CD4-positive, alpha-beta T cell treated with Interleukin-15 for 4 hours (primary cell): ENCODE data around the gene GALK2.

Experiments
- DNase-seq: peaks from one replicate; pipeline ENCODE4 v3.0.0-alpha.2; 2020; ENCODE audit warnings: low spot score

Gene GALK2

DNA sequence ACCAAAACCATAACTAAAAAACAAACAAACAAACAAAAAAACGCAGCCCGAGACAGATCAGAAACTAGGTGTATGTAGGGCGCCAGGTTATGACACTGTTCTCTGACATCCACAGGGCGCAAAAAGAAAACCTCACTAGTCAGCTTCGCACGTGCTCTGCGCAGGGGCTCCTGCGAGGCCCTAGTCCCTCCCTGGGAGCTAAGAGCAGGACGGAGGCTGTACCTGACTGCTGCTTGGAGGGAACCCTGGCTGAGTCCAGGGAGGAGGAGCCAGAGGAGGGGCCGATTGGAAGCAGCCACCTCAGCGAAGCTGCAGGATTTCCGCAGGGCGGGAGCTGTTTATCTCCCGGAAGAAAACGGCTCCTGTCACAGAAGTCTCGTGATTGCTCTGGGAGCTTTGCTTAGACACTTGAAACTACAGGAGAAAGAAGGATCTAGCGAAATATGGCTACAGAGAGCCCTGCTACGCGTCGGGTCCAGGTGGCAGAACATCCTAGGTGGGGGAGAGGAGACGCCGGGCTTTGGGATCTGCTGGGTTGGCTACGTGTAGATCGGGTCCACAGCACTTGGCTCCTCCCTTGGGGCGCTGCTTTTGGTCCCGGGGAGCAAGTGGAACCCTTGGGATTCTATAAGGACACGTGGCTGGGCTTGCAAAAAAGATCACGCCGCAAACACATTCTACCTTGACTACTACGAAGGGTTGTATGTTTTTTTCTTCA, at the start of gene GALK2:
GALK2 (plus strand) TSS at position 368 of the 718 bp plus-strand sequence; CDS start at position 444, 76 bp downstream.
- peak; percentile 78 for DNase-seq

DNA sequence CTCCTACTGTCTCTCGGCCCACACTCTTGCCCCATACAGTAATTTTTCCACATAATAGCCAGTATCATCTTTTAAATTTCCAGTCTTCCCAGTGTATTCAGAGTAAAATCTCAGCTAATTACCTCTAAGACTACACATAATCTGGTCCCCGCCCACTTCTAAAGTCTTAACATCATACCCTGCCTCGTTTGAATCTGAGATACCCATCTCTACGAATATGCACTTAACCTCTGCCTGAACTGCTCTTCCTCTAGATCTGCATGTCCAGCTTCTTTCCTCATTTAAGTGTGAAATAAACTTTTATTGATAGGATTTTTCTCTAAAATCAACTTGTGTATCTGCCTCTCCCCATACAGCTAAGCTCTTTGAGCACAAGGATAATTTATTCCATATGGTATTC, 49.2 kb upstream of the GALK2 start:
- no peak for DNase-seq

DNA sequence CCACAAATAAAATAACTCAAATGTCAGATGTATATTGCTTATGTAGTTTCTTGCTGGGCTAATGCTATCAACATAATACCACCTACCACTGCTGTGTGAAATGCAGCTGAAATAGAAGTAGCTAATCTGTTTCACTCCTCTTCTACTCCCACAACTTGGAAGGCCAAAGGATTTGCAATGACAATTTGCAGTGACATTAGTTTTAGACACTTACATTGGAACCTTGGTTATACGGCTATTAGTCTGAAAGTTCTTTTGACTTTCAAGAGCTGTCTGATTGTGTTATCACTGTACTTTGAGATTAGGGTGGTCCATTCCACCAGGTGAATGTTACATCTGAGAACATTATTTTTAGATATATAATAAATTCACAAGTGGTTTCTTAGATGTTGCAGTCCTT, 48.1 kb upstream of the GALK2 start:
- DNase-seq = no peak

DNA sequence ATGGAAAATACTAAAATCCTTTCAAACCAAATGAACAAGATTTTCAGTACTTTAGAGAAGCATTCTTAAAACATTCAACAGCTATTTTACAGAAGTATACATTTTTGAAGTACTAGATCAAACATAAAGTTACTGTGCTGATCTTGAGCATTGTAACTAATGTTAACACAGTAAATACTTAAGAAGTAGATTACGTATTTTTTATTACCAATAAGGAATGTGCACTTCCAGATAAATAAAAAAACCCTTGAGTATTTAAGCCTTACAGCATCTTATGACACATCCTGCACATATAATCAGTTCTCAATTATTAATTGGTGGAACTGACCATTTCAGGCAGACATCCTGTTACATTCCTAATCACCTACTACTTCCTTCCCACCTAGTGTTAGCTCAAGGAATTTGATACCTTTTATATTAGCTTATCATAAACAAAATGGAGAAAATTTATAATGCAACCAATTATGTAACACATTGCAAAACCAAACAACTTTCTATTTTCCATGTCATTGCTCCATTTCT, 47.4 kb upstream of the GALK2 start:
- DNase-seq = no peak

DNA sequence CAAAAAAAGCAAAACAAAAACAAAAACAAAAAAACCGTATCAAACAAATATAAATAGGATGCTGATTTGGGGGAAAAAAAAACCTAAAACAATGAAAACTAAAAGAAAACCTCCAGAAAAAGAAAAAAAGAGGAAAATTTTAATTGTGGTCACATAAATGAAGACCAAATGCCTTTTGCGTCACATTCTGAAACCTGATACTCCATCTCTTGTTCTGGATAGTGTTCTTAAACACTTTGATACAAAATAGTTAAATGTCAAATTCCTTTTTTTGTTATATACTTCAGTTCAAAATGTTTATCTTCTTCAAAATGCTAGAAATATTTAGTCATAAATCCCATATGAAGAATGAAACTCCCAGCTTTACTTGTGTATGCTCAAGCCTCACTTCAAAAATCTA, 45.7 kb upstream of the GALK2 start:
- no peak for DNase-seq

DNA sequence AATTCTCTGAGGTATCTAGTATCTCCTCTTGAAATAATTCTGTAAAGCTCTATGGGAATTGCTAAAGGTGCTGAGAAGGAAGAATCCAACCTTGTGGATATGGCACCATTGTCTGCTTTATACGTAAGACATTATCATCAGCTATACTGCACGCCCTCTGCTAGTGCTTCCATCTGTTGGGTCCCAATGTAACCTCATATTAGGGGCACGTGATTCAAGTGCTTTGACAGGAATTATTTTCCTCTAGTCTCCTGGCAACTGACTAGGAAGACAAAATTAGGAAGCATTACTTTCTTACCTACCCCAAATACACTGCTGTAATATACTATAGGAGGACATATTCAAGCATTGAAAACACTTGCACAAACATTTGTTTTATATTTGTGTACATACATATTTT, 38.6 kb upstream of the GALK2 start:
- no peak for DNase-seq

DNA sequence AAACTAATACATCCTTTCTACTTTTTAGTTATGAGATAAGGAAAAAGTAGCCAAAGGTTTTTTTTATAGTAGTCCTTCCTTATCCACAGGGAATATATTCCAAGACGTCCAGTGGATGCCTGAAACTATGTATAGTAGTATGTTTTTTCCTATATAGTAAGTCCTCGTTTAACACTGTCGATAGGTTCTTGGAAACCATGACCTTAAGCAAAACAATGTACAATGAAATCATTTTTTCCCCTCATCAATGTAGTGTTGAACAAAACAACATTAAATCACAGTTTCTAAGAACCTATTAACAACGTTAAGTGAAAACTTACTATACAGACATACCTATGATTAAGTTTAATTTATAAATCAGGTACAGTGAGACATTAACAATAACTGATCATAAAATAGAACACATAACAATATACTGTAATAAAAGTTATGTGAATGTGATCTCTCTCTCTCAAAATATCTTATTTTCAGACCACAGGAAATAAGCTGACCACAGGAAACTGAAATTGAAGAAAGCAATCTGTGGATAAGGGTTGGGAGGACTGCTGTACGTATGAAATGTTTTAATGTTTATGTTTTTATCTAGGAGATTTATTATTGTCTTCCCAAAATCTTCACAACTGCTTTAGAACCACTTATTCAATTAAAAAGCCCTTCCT, 35.2 kb upstream of the GALK2 start:
- no peak for DNase-seq

DNA sequence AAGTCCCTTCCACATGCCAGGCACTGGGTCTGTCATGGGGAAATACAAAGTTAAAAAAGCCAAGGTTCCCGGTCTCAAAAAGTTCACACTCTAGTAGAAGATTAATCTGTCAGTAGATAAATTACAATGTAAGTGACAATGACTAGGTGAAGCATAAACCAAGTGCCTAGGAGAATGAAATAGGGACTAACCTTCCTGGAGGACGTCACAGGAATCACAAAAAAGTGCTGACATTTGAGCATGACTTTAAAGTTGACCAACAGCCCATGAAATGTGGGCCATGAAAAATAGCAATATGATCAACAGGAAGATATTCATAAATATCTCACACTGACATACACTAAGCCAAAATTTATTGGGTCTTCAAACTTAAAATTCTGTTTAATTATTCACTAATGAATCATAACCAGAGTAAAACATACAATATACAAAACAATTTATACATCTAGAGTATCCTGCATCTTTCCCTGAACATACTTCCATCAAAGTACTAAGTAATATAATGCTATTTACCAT, 34.6 kb upstream of the GALK2 start:
- DNase-seq = no peak

DNA sequence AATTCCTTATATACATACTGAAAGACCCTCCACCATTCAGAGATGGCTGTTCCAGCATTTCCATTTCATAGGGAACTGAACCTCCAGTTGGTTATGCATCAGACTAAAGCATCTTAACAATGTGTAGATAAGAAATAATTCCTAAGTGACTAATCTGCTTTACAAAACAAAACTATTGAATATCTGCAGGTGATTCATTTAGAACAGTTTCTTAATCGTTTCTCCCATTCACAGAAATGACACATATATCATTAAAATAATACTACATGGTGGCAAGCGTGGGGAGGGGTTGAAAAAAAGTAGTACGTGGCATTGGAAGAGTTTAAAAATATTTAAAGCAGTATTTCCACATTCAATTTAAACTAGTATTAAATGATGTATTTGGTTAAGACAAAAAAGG, 34.1 kb upstream of the GALK2 start:
- DNase-seq = no peak

DNA sequence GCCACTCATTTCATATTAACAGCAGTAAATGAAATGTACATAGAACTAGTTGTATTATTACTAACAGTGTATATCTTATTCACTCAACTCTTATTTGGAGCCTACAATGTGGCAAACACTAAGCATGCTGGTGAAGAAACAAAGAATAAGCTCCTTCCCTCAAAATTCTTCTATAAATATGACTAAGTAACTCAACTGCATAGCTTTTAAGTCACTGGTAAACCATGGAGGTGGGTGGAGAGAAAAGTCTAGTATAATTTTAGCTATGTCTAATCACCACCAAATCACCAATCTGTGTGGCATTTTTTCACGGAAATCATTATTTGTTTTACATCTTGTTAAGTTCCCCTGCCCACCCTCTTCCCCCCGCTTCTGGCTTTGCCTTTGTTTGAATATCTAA, 32.2 kb upstream of the GALK2 start:
- no peak for DNase-seq

DNA sequence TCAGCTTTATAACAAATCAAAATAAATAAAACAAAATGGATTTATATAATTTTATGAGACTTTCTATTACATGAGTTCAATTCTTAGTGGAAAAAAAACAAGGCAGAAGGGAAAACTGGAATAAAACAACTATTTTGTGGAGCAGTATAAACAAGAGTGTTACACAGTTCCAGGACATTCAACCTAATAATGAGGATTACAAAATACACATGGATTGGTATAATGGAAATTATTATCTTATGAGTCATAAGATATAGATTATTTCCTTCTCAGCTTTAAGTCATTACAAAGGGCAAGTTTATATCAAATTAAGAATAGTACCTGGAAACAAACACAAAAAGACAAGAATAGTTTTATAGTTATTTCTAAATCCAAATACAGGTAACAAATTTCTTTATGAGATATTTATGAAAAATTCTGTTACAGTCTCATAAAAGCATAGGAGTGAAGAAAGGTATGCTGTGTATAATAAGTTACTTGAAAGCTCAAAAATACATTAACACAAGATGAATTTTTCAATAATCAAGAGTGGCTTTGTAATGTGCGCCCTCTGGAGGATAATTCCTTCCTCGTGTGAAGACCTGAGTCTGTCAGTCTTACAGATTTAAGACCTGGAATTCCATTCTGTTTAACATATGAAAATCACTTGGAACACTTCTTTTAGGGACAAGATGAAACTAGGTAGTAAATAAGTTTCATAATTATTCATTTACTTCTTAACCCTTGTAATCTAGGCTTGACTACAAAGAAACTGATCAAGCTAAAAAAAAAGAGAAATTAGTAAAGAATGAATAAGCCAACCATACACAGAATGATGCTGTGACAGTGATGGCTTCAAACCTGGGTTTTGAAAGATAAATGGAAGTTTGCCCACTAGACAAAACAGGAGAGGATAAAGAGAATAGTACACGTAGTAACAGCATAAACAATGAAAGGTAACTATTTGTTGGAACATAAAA, 24.1 kb upstream of the GALK2 start:
- peak; percentile 46 for DNase-seq

DNA sequence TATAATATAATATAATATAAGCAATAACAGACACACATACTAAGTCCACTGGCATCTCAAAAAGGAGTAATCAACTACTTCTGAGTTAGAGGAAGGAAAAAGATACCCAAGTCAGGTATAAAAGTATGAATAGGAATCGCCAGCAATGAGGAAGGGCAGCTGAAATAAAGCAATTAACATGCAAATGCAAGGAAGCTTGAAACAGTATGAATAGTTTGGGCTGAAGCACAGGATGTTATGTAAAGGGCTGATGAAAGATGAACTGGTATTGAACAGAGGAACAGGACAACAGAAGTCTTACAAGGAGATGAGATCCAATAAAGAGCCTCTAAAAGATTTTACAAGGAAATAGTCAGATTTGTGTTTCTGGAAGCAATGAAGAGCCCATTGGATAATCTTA, 21.7 kb upstream of the GALK2 start:
- no peak for DNase-seq

DNA sequence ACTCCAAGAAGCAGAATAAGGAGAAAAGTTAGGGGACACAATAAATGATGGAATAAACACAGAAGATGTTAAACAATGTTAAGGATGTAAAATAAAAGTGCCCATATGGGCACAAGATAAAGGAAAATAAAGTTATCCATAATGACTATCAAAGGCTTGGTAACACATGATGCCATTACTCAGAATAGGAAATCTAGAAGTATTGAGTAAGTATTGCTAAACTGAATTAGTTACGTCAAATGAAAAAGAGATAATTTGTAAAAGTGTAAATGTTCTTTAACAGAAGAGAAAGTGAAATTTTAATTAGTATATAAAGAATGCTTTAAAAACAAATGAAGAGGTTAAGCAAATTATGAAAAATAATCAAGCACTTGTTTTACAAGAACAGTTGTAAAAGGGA, 21.3 kb upstream of the GALK2 start:
- DNase-seq = no peak

DNA sequence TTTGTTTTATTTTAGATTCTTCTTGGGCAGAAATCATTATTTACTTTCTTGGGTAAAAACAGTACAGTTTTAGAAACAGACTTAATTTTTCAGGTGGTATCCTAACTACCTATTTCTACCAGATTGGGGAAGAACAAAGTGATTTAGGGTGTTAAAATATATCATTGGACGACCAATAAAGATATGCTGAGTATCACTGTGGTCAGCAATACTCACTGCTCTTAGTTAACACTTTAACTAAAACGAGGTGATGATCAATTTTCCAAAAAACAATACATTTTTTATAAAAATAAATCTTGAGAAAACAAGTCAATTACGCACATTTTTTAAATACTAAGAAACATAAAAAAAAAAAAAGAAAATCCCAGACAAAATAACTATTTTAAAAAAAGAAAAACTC, 18.2 kb upstream of the GALK2 start:
- DNase-seq = no peak

DNA sequence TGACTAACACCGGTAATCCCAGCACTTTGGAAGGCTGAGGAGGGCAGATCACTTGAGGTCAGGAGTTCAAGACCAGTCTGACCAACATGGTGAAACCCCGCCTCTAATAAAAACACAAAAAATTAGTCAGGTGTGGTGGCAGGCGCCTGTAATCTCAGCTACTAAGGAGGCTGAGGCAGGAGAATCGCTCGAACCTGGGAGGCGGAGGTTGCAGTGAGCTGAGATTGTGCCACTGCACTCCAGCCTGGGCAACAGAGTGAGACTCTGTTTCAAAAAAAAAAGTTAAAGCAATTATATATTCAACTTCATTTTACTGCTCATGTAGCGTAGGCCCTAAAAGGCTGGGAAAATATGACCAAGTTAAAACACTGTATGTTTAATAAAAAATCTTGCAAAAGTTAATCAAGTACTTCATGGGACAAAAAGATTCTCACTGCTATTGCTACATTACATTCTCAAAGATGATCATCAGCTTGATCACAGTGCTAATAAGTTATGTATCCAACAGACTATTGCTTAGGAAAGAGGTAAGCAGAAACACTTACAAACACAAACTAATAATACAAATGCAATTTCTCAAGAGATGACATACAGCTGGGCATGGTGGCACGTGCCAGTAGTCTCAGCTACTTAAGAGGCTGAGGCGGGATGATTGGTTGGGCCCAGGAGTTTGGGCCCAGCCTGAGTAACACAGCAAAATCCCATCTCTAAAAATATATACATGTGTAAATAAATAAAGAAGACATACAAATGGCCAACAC, 17.3 kb upstream of the GALK2 start:
- no peak for DNase-seq

DNA sequence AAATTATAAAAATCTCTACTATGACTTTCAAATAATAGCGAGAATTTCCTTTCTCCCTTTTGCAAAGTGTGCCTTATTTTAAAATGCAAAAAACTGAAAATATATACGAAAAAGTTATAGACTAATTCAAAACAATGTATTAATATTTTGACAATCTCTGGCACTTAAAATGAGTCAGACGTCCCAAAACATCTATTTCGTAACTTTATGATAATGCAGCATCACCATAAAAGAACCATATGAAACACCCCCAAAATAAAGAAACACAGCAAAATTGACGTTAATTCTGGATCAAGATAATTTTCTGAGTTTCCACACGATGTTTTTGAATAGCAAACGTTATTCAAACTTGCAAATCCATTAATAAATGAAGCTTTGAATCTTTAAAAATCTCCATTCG, 15.7 kb upstream of the GALK2 start:
- DNase-seq = no peak

DNA sequence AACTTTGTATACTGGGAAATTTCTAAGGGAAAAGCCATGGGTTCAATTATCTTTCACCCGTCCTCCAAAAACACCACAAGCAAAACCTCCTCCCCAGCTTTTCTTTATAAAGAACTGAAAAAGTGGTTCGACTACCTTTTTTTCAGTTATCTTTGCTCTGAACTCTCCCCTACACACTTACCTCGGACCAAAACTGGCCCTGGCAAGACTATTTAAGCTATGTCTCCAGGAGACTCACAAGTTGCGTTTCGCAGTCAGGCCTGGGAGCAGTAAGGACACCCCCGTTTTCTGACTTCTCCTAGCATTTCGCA, 15.3 kb upstream of the GALK2 start:
- no peak for DNase-seq

DNA sequence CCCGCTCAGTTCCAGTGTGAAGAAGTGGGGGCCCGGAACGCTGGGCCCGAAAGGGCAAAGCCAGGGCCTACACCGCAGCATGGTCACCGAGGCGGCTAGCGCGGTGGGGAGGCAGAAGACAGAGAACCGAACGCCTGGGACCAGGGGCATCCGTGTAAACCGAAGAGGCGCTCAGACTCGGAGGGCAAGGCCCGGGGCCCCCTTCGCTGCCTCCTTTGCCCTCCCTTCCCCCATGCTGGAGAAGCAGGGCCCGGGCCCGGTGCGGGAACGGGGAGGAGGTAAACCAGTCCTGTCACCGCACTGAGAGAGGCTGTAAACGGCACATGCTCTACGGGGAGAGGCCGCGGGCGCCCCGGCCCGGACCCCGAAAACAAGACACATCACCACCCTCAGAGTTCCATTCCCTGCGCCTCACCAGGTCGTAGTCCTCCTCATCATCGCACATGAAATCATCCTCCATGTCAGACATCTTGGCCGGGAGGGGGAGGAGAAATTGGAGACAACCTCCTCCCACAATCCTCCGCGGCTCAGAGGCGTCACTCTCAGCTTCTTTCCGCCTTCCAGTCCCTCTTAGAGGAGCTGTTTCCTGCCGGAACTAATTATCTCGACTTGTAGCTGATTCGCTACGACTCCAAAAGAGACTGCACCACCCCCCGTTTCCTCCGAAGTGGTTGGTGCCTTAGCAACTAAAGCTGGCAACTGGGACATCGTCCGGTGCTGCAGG, 14.8 kb upstream of the GALK2 start, which contains the start of gene COPS2:
COPS2 (minus strand) TSS at position 490 of the 724 bp plus-strand sequence; CDS start at position 469, 21 bp downstream.
- peak; percentile 96 for DNase-seq

DNA sequence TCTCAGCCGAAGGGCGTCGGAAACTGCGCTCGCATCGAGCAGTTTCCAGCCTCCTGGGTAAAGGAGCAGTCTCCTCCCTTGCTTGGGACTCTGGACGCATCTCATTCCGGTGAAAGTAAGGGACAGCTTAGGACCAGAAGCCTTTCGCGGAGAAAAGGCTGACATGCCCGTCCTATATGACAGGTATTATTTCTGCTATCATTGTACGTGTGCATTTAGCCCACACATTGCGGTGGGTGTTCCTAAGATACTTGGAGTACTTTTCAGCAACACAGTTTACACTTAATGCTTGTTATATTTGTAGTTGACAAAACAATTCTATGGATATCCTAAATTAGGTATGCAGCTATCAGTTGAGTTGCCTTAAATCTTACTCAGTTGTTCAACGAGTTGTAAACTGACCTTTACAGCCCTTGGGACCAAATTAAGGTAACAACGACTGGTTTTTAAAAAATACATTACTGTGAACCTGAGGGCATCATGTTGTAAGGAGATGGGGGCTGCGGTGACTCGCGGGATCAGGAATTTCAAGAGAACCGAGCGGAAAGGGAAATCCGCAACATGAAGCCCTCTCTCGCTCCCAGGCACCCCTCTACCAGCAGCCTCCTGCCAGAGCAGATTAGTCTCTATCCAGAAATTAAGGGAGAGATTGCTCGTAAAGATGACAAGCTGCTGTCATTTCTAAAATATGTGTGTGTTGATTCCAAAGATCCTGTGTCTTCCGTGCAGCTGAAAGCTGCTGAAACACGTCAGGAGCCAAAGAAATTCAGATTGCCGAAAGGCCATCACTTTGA, 14.0 kb upstream of the GALK2 start:
- DNase-seq = no peak

DNA sequence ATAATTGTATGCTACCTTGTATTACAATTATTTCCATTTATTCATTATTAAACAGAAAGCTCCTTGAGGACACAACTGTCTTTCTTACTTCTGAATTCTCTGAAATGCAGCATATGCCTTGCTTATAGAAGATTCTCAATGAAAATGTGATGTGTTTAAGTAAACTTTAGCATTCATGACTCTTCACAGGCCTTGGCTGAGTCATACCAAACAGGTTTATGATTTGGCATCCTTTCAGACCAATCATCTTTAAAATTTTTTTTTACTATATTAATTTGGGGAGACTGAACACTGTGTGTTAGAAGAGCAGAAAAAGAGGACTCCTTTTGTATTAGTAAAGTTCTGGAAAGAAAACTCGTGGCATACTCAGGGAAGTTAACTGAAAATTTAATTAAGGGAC, 6.4 kb upstream of the GALK2 start:
- DNase-seq = no peak
